SK-N-SH treated with all-trans-retinoic acid at 6 μM for 48 hours (cell line): ENCODE measurements around the gene SUGP1.

ENCODE experiments used
- ARNTL ChIP-seq: fragments of 450-650 bp; formaldehyde crosslinking; IDR thresholded peaks from 2 replicates; pipeline ENCODE4 v1.5.0; 2020; ENCODE audit warnings: low read depth, mild to moderate bottlenecking, moderate library complexity, borderline replicate concordance
- CREB5 ChIP-seq: fragments of 250-450 bp; sonication (Bioruptor Pico); IDR thresholded peaks from 2 replicates; pipeline ENCODE4 v1.5.1; 2020; ENCODE audit warnings: low read depth, mild to moderate bottlenecking, moderate library complexity
- ISL1 ChIP-seq: fragments of 250-450 bp; sonication (Bioruptor Pico); IDR thresholded peaks from 2 replicates; pipeline ENCODE4 v2.1.2; 2022; ENCODE audit warnings: mild to moderate bottlenecking, moderate library complexity
- RARB ChIP-seq: fragments of 250-450 bp; sonication (Bioruptor Pico); IDR thresholded peaks from 2 replicates; pipeline ENCODE4 v1.8.0; 2021; ENCODE audit warnings: mild to moderate bottlenecking, moderate library complexity
- TCF4 ChIP-seq: fragments of 250-450 bp; sonication (Bioruptor Pico); IDR thresholded peaks from 2 replicates; pipeline ENCODE4 v1.8.0; 2021; ENCODE audit warnings: mild to moderate bottlenecking, moderate library complexity, borderline replicate concordance
- TSHZ2 ChIP-seq: fragments of 250-450 bp; sonication (Bioruptor Pico); IDR thresholded peaks from 2 replicates; pipeline ENCODE4 v1.5.0; 2020; ENCODE audit warnings: mild to moderate bottlenecking, moderate library complexity
- ZNF565 ChIP-seq: fragments of 450-650 bp; formaldehyde crosslinking; conservative IDR thresholded peaks from 2 replicates; pipeline ENCODE4 v1.5.0; 2020; ENCODE audit warnings: low read depth, mild to moderate bottlenecking, moderate library complexity

GRCh38 chr19:19356901-19357566 lies 36.7 kb upstream of the SUGP1 start:
- TF ChIP-seq ARNTL (CRISPR knock-in tag) (no peak), CREB5 (CRISPR knock-in tag) (no peak), ISL1 (CRISPR knock-in tag) (no peak), ZNF565 (CRISPR knock-in tag) (no peak), TSHZ2 (CRISPR knock-in tag) (no peak), RARB (CRISPR knock-in tag) (no peak), TCF4 (CRISPR knock-in tag) (no peak)
